Keratinocyte (primary cell): Measurements from ENCODE around the gene MYBBP1A. TPM values are rescaled to one million over a fixed set of nuclear protein-coding genes. Genes with fewer than 3 reads are reported as not detected.

ENCODE experiments used
- DNase-seq: peaks from one replicate; pipeline ENCODE4 v3.0.0-alpha.2; 2011; ENCODE audit warnings: low read depth, missing footprints, low spot score
- FAIRE-seq: peaks from 2 replicates; lab custom pipeline; 2011; peaks lifted over from hg19 to GRCh38; lab: Jason Lieb, UNC
- H2AFZ ChIP-seq: 2 replicates; pipeline ENCODE4 v1.6.0; 2012; ENCODE audit warnings: low read length, control low read depth, inconsistent platforms; ENCODE audit not compliant: control insufficient read depth
- H3K27ac ChIP-seq: 2 replicates; pipeline ENCODE4 v1.5.1; 2011; ENCODE audit warnings: low read length; ENCODE audit not compliant: control insufficient read depth, insufficient read depth
- H3K27me3 ChIP-seq: 3 replicates; pipeline ENCODE4 v1.6.0; 2011; ENCODE audit warnings: low read length; ENCODE audit not compliant: control insufficient read depth, insufficient read depth; ENCODE audit errors: extremely low read depth
- H3K36me3 ChIP-seq, 2 experiments: 2 replicates in 1 of 2; 3 replicates in 1 of 2; pipeline ENCODE4 v1.5.1; 2011; ENCODE audit warnings: low read length in 2 of 2, mild to moderate bottlenecking in 1 of 2; ENCODE audit not compliant: control insufficient read depth in 2 of 2, insufficient read depth in 2 of 2; ENCODE audit errors: extremely low read depth in 1 of 2
- H3K4me1 ChIP-seq: 3 replicates; pipeline ENCODE4 v1.5.1; 2011; ENCODE audit warnings: low read length; ENCODE audit not compliant: control insufficient read depth, insufficient read depth; ENCODE audit errors: extremely low read depth
- H3K4me2 ChIP-seq: 3 replicates; pipeline ENCODE4 v1.6.0; 2011; ENCODE audit warnings: low read depth, low read length; ENCODE audit not compliant: control insufficient read depth, insufficient read depth; ENCODE audit errors: extremely low read depth
- H3K4me3 ChIP-seq, 3 experiments: fragments of 200-600 bp in 1 of 3; sonication (generic) in 1 of 3; 2 replicates in 2 of 3; 3 replicates in 1 of 3; pipeline ENCODE4 v1.5.1; 2011 to 2016; ENCODE audit warnings: low read length in 3 of 3, mild to moderate bottlenecking in 3 of 3, control low read depth in 2 of 3, inconsistent platforms in 1 of 3, low read depth in 1 of 3, mixed read lengths in 1 of 3, mixed run types in 1 of 3, moderate library complexity in 1 of 3; ENCODE audit not compliant: control insufficient read depth in 2 of 3, insufficient read depth in 2 of 3; ENCODE audit errors: extremely low read depth in 1 of 3
- H3K79me2 ChIP-seq: 2 replicates; pipeline ENCODE4 v1.6.0; 2012; ENCODE audit warnings: low read length; ENCODE audit not compliant: control insufficient read depth, insufficient read depth
- H3K9ac ChIP-seq: 3 replicates; pipeline ENCODE4 v1.6.0; 2011; ENCODE audit warnings: low read length; ENCODE audit not compliant: control insufficient read depth, insufficient read depth; ENCODE audit errors: extremely low read depth
- H3K9me1 ChIP-seq: 3 replicates; pipeline ENCODE4 v1.6.0; 2011; ENCODE audit warnings: low read length; ENCODE audit not compliant: control insufficient read depth, insufficient read depth; ENCODE audit errors: extremely low read depth
- H3K9me3 ChIP-seq: 2 replicates; pipeline ENCODE4 v1.5.1; 2012; ENCODE audit warnings: low read depth, low read length; ENCODE audit not compliant: control insufficient read depth
- H4K20me1 ChIP-seq: 3 replicates; pipeline ENCODE4 v1.6.0; 2011; ENCODE audit warnings: low read length; ENCODE audit not compliant: control insufficient read depth, insufficient read depth; ENCODE audit errors: extremely low read depth
- CTCF ChIP-seq, 3 experiments: IDR thresholded peaks in 1 of 3; conservative IDR thresholded peaks in 1 of 3; optimal IDR thresholded peaks in 1 of 3; 2 replicates in 2 of 3; 3 replicates in 1 of 3; pipeline versions ENCODE3 to v1.5.1; 2011; ENCODE audit warnings: low read length in 3 of 3, mild to moderate bottlenecking in 3 of 3, moderate library complexity in 2 of 3, control low read depth in 1 of 3, inconsistent platforms in 1 of 3; ENCODE audit not compliant: insufficient read depth in 2 of 3; ENCODE audit errors: extremely low read depth in 1 of 3
- EZH2 ChIP-seq: IDR thresholded peaks from one replicate; pipeline ENCODE4 v1.6.1; 2012; ENCODE audit warnings: inconsistent platforms, mild to moderate bottlenecking, low read length, moderate library complexity
- dilution Hi-C: fragments of 300-500 bp; cut with MboI; formaldehyde crosslinking; loops from one replicate; pipeline ENCODE4 v1.7.0; 2020; ENCODE audit warnings: low sequenced_read_pairs; ENCODE audit not compliant: extremely low pct_ligation_motif_present
- polyA plus RNA-seq, 5 experiments: library from polyadenylated mRNA; depleted of rRNA in 3 of 5; stranded (reverse) in 3 of 5; stranded (forward) in 1 of 5; unstranded in 1 of 5; fragments of >200 nt; gene quantifications; 1 replicate in 1 of 5; 2 replicates in 3 of 5; 3 replicates in 1 of 5; pipeline versions ENCODE4 v1.2.1 to v1.2.3, GENCODE V29; 2011 to 2012; ENCODE audit warnings: missing spikeins in 2 of 5, low read depth in 1 of 5, low replicate concordance in 1 of 5

Gene MYBBP1A
- polyA plus RNA-seq, 1 donor (not counting 4 experiments of a cell fraction or from before 2014, with no cell fraction given), result 20.5 TPM

- H3K27ac ChIP-seq, result no peak overlapping the region
- no peaks in the 10 kb centered on the region for H3K9me1 ChIP-seq
- no peak for DNase-seq
- H2AFZ ChIP-seq, result no peak overlapping the region
- no peak overlapping the region for H3K4me3 ChIP-seq
- no peaks in the 10 kb centered on the region for H3K4me1 ChIP-seq
- H3K79me2 ChIP-seq, result no peaks in the 10 kb centered on the region
- dilution Hi-C loops, result no loop called here
- no peaks in the 10 kb centered on the region for H3K9me3 ChIP-seq
- FAIRE-seq, result no peak
- no peak for TF ChIP-seq CTCF (optimal IDR thresholded peaks at IDR 0.05 in 1 of 3, IDR thresholded peaks at IDR 0.05 in 1 of 3, conservative IDR thresholded peaks at IDR 0.05 in 1 of 3; ENCODE audit: extremely low read depth in 1 of 3, insufficient read depth in 2 of 3, low read length in 3 of 3)
- no peak for TF ChIP-seq EZH2
- no peaks in the 10 kb centered on the region for H3K36me3 ChIP-seq
- no peak overlapping the region for H3K9ac ChIP-seq
- no peak overlapping the region for H3K4me2 ChIP-seq
- H3K27me3 ChIP-seq, result peaks cover 4% of the 10 kb centered on the region
- no peaks in the 10 kb centered on the region for H4K20me1 ChIP-seq
Measured at GRCh38 chr17:4572131-4572530, 16.9 kb upstream of the MYBBP1A start.

DNA sequence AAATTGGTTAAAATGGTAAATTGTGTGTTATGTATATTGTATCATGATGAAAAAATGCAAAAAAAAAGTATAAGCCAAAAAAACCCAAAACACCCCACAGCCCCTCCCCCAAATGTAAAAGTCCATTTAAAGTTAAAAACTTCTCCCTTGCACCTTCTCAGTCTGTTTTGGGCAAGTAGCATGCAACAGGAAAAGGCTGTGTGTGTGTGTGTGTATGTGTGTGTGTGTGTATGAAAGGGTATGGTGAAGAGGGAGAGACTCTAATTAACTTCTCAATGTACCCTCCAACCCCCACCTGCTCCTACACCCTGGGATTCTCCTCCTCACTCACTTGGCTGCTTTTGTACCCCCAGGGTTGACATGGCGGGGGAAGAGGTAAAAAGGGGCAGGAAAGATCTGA, 14.4 kb upstream of the MYBBP1A start:
- Histone ChIP-seq H3K4me3 (no peak overlapping the region), H3K27me3 (no peaks in the 10 kb centered on the region), H4K20me1 (no peaks in the 10 kb centered on the region), H3K4me1 (no peaks in the 10 kb centered on the region), H3K9me1 (no peaks in the 10 kb centered on the region), H3K4me2 (no peak overlapping the region), H3K9me3 (no peaks in the 10 kb centered on the region), H3K36me3 (no peaks in the 10 kb centered on the region), H3K9ac (no peak overlapping the region), H3K27ac (no peak overlapping the region), H3K79me2 (no peaks in the 10 kb centered on the region), H2AFZ (no peak overlapping the region)
- TF ChIP-seq CTCF (optimal IDR thresholded peaks at IDR 0.05 in 1 of 3, IDR thresholded peaks at IDR 0.05 in 1 of 3, conservative IDR thresholded peaks at IDR 0.05 in 1 of 3; ENCODE audit: extremely low read depth in 1 of 3, insufficient read depth in 2 of 3, low read length in 3 of 3) (no peak), EZH2 (no peak)
- DNase-seq (no peak), FAIRE-seq (no peak)
- dilution Hi-C loops, result no loop called here
